Body of pancreas (tissue), 4 donors: Measurements from ENCODE around the gene CSN1S1.

Experiments used
- CTCF ChIP-seq, 7 experiments: fragments of 450-650 bp in 4 of 7; fragments of 200-600 bp in 3 of 7; sonication (generic) in 3 of 7; IDR thresholded peaks; one replicate each; pipeline ENCODE4 v1.5.1; 2016 to 2019; ENCODE audit warnings: antibody characterized with exemption in 7 of 7
- POLR2A ChIP-seq, 3 donors: fragments of 450-650 bp; IDR thresholded peaks; one replicate each; pipeline ENCODE4 v1.6.1; 2016; ENCODE audit warnings: antibody characterized with exemption in 3 of 3, mild to moderate bottlenecking in 2 of 3

- TF ChIP-seq CTCF (IDR thresholded peaks at IDR 0.05) (no peak), POLR2A (IDR thresholded peaks at IDR 0.05) (no peak)
Observed at GRCh38 chr4:69995526-69996016, 64.7 kb downstream of the CSN1S1 start, which contains the start of gene STATH.
